ENCODE data around the gene PLCG1.

GRCh38 chr20:41181567-41181966 is 44.2 kb downstream of the PLCG1 start:
- TF ChIP-seq POLR2A (IDR thresholded peaks at IDR 0.05): no peak
- TF ChIP-seq CTCF (IDR thresholded peaks at IDR 0.05): no peak

All from adrenal gland (tissue), 5 donors.